BE2C (cell line): Measurements from ENCODE around the gene PRR35.

Source experiments
- DNase-seq: peaks from one replicate; pipeline ENCODE4 v3.0.0-alpha.2; 2020
- H3K27me3 ChIP-seq: fragments of 250-450 bp; sonication (Bioruptor Pico); 2 replicates; pipeline ENCODE4 v1.5.1; 2020; ENCODE audit warnings: mild to moderate bottlenecking
- H3K36me3 ChIP-seq: fragments of 250-450 bp; sonication (Bioruptor Pico); 2 replicates; pipeline ENCODE4 v1.5.1; 2020; ENCODE audit warnings: mild to moderate bottlenecking
- H3K4me1 ChIP-seq: fragments of 250-450 bp; sonication (Bioruptor Pico); 2 replicates; pipeline ENCODE4 v1.5.1; 2020
- H3K4me3 ChIP-seq: 2 replicates; pipeline ENCODE4 v1.5.1; 2011; ENCODE audit warnings: low read depth, low read length
- H3K9me3 ChIP-seq: fragments of 250-450 bp; sonication (Bioruptor Pico); 2 replicates; pipeline ENCODE4 v1.5.1; 2020
- TF ChIP-seq, protein P1 (sequence below): IDR thresholded peaks from 2 replicates; pipeline ENCODE4 v1.5.1; 2012; ENCODE audit warnings: mild to moderate bottlenecking, low read depth, low read length

The PRR35 gene

DNA sequence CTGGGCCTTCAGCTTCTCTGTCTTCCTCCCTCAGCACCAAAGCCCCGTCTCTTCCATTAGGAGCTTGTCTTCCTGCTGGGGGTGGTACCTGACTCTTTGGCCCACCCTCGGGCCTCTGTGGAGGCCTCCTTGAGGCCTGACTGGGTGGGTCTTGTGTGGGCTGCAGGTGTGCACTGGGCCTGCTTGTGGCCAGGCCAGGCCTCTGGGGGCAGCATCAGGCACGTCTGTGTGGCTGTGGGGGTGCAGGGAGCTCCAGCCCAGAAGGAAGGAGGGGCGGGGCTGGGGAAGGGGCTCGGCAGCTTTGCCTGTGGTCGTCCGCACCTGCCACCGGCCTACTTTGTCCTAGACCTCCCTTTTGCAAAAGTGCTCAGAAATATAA, 16.6 kb downstream of the PRR35 start:
- no peak for DNase-seq
- Histone ChIP-seq H3K4me3 (no peak overlapping the region), H3K27me3 (no peaks in the 10 kb centered on the region), H3K36me3 (peaks cover 46% of the 10 kb centered on the region), H3K4me1 (peaks cover 2% of the 10 kb centered on the region), H3K9me3 (no peaks in the 10 kb centered on the region)
- TF ChIP-seq, protein P1, sequence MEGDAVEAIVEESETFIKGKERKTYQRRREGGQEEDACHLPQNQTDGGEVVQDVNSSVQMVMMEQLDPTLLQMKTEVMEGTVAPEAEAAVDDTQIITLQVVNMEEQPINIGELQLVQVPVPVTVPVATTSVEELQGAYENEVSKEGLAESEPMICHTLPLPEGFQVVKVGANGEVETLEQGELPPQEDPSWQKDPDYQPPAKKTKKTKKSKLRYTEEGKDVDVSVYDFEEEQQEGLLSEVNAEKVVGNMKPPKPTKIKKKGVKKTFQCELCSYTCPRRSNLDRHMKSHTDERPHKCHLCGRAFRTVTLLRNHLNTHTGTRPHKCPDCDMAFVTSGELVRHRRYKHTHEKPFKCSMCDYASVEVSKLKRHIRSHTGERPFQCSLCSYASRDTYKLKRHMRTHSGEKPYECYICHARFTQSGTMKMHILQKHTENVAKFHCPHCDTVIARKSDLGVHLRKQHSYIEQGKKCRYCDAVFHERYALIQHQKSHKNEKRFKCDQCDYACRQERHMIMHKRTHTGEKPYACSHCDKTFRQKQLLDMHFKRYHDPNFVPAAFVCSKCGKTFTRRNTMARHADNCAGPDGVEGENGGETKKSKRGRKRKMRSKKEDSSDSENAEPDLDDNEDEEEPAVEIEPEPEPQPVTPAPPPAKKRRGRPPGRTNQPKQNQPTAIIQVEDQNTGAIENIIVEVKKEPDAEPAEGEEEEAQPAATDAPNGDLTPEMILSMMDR, result peak; percentile 20; the same call in 1 of the 2 replicates

DNA sequence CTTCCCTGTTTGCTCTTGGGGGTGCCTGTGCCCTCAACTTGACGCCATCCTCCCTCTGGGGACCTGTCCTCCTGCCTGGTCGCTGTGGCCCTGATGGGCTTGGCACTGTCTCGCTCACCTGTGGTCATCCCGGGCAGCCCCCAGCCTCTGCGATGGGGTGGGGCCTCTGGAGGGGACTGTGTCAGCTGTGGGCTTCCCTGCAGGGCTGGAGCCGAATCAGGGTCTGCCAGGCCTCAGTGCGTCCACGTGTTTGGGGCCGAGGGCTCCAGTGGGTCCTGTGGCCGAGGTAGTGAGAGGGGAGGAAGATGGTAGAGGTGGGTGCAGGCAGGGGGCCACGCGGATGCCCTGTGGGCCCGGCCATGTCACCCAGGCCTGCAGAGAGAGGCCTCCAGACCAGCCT, 17.6 kb downstream of the PRR35 start:
- DNase-seq, result no peak
- Histone ChIP-seq H3K4me1 (no peaks in the 10 kb centered on the region; the same call in 1 of the 2 replicates), H3K27me3 (no peaks in the 10 kb centered on the region), H3K9me3 (no peaks in the 10 kb centered on the region), H3K4me3 (no peak overlapping the region), H3K36me3 (peaks cover 41% of the 10 kb centered on the region)
- TF ChIP-seq, protein P1, result no peak

DNA sequence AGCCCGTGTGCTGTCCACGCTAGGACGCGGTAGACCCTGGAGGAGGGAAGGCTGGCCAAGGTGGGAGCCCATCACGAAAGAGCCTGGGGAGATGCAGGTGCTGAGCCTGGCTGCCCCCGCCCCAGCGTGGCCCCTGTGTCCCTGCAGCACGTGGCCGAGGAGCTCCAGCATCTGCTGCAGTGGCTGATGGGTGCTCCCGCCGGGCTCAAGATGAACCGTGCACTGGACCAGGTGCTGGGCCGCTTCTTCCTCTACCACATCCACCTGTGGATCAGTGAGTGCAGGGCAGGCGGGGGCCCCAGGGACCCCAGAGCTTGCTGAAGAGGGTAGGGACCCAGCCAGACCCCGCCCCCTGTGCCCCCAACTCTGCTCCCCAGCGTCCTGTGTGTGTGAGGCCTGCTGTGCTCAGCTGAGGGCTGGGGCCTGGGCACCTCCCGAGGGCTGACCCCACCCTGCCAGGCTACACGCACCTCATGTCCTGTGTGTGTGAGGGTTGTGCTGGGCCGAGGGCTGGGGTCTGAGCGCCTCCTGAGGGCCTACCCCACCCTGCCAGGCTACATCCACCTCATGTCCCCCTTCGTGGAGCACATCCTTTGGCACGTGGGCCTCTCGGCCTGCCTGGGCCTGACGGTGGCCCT, 18.2 kb downstream of the PRR35 start:
- DNase-seq, result no peak
- Histone ChIP-seq H3K27me3 (no peaks in the 10 kb centered on the region), H3K4me1 (no peaks in the 10 kb centered on the region; the same call in 1 of the 2 replicates), H3K36me3 (peaks cover 36% of the 10 kb centered on the region), H3K9me3 (no peaks in the 10 kb centered on the region), H3K4me3 (no peak overlapping the region)
- TF ChIP-seq, protein P1, result no peak

DNA sequence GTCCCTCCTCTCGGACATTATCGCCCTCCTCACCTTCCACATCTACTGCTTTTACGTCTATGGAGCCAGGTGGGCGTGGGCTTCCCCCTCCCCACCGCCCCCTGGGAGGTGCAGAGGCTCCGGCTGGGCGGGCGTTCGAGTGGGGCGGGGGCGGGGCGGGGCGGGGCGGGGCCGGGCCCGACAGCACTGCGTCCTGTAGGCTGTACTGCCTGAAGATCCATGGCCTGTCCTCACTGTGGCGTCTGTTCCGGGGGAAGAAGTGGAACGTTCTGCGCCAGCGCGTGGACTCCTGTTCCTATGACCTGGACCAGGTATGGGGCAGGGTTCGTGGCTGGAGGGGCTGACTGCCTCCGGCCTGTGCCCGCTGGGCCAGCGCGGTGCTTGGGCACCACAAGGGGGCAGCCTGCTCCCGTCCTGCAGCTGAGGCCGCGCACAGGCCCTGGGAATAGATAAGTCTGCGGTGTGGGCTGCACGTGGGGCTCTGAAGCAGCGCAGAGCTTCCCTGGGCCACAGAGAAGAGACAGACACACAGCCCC, 18.7 kb downstream of the PRR35 start:
- TF ChIP-seq, protein P1, result peak; percentile 93
- Histone ChIP-seq H3K4me1 (peaks cover 4% of the 10 kb centered on the region), H3K36me3 (peaks cover 31% of the 10 kb centered on the region), H3K4me3 (no peak overlapping the region), H3K9me3 (no peaks in the 10 kb centered on the region), H3K27me3 (no peaks in the 10 kb centered on the region)
- peak; percentile 89 for DNase-seq

DNA sequence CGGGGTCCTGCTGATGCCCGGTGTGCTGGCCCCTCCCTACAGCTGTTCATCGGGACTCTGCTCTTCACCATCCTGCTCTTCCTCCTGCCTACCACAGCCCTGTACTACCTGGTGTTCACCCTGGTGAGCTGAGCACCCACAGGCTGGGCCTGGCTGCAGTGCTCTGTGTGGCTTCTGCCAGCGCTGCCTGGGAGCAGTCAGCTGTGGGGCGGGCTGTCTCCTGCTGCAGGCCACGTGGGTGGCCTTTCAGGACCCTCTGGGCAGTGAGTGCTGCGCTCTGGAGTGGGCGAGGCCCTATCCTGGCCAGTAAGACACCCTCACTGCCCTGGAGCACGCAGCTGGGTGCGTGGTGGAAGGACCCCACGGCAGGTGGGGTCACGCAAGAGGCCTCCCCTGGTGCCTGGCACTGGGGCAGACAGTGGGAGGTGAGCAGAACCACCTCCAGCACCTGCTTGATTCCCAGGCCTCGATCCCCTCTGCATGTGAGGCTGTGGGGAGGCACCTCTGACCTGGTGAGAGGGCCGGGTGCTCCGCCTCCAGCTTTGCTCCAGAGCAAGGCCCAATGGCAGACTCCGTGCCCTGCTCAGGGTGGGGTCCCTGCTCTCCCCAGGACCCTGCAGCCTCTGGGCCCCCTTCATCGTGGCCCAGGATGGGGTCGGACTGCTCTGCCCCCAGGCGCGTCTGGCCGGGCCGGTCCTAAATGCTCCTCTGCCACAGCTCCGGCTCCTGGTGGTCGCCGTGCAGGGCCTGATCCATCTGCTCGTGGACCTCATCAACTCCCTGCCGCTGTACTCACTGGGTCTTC, 20.1 kb downstream of the PRR35 start:
- DNase-seq, result no peak
- Histone ChIP-seq H3K27me3 (no peaks in the 10 kb centered on the region), H3K9me3 (no peaks in the 10 kb centered on the region), H3K36me3 (peaks cover 17% of the 10 kb centered on the region), H3K4me1 (peaks cover 4% of the 10 kb centered on the region), H3K4me3 (no peak overlapping the region)
- TF ChIP-seq, protein P1, result no peak
